HG03565 (cell line): ENCODE data around the gene RAD17.
"Not testable (repeated sequence)": the region's sequence is repeated elsewhere in the genome, so short reads cannot be mapped to it uniquely, and the experiment has no call there.

Experiments used
- ATAC-seq: cut with Tn5 transposase; IDR thresholded peaks from one replicate; pipeline ENCODE4 v1.9.1; 2021; ENCODE audit warnings: mild to moderate bottlenecking, moderate library complexity; ENCODE audit not compliant: unreplicated experiment

The RAD17 gene

GRCh38 chr5:69372394-69372793 is 2.8 kb downstream of the RAD17 start:
- no peak for ATAC-seq

GRCh38 chr5:69374911-69375446 is 5.4 kb downstream of the RAD17 start:
- peak; percentile 59 for ATAC-seq

- no peak for ATAC-seq
These were observed 8.8 kb downstream of the RAD17 start for GRCh38 chr5:69378376-69378775.

DNA sequence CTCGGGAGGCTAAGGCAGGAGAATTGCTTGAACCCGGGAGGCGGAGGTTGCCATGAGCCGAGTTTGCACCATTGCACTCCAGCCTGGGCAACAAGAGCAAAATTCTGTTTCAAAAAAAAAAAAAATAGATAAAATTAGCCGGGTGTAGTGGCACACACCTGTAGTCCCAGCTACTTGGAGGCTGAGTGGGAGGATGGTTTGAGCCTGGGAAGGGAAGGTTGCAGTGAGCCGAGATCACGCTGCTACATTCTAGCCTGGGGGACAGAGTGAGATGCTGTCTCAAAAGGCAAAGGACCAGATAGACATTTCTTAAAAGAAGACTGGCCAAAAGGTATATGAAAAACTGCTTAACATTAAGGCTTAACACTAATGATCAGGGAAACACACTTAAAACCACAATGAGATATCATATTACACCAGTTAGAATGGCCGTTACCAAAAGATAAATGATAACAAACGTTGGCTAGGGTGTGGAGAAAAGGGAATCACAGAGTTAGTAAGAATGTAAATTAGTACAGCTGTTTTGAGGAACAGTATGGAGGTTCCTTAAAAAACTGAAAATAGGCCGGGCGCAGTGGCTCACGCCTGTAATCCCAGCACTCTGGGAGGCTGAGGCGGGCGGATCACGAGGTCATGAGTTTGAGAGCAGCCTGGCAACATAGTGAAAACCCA is 35.2 kb downstream of the RAD17 start:
- no peak for ATAC-seq

DNA sequence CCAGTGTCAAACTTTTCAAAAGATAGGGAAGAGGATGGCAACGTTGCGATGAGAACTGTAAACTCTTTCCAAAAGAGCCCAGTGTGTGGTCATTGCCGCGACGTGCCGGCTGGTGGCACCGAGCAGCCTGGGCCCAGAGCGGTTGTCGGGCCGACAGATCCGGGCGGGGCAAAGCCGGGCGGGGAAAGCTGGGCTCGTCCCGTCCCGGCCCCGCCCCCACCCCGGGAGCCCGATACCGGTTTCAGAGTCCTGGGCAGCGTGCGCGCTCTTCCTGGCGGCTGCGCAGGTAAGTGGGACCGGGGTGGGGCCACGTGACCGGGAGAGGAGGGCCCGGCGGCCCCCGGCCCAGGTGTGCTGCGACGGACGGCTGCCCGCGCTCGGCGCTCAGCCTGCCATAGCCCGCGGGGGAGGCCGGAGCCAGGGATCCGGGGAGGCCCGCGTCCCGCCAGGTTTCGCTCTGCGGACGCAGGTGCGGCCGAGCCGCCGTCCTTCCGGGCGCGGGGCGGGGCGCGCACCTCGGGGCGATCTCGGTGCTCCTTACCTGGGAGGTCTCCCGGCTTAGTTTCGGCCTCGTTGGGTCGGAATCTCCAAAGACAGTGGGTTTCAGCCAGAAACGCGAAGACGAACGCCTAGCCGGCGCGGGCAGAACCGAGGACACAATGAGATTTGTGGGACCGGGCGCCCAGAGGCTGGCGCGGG is 45.4 kb downstream of the RAD17 start, which contains the start of gene MARVELD2:
Gene MARVELD2 (plus strand): TSS at position 232 of the 699 bp plus-strand sequence. CDS start 4,270 bp downstream, outside the sequence.
- ATAC-seq: peak; percentile 57

- no peak for ATAC-seq
These were observed 46.0 kb downstream of the RAD17 start for GRCh38 chr5:69415584-69415958.

GRCh38 chr5:69416180-69416579 is 46.6 kb downstream of the RAD17 start:
- ATAC-seq: no peak

DNA sequence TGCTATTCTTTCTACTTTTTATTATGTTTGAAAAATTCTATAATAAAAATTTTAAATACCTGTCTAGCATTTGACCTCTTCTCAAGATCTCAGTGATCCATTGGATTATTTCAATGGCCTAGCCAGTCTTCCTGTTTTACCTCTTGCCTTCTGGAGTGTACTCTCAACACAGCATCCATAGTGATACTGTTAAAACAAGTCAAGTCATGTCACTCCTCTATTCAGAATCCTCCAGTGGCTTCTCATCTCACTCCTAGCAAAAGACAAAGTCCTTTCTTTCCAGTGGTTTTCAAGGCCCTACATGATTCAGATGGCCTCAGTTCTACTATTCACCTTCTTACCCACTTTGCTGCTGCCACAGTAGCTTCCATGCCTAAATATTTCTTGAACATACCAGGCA is 47.1 kb downstream of the RAD17 start:
- no peak for ATAC-seq

- ATAC-seq: no peak
These were observed 48.9 kb downstream of the RAD17 start for GRCh38 chr5:69418554-69418953.

GRCh38 chr5:69431424-69432303 is 62.0 kb downstream of the RAD17 start:
- ATAC-seq: no peak

DNA sequence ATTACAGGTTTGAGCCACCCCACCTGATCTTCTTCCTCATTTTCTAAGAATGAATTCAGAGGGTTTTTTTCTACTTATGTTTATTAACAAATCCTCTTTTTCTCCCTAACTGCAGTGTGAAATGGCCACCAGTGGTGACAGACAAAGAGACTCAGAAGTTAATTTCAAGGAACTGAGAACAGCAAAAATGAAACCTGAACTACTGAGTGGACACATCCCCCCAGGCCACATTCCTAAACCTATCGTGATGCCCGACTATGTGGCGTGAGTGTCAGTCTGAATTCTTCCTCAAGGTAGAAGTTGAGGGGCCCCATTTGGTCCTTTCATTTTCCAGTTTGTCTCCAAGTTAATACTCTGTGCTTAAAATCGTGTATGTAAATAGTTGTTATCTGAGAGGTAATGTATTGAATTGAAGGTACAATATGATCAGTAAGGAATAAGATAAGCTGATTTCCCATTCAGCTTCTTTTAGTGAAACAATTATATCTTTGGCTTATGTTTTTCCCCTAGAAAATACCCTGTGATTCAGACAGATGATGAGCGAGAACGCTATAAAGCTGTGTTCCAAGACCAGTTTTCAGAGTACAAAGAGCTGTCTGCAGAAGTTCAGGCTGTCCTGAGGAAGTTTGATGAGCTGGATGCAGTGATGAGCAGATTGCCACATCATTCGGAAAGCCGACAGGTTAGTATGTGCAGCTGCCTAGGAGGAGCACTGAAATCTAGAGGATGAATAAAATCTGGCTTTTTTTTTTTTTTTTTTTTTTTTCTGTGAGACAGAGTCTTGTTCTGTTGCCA is 63.0 kb downstream of the RAD17 start:
- ATAC-seq: peak; percentile 61

- ATAC-seq: not testable (repeated sequence)
These were observed 65.8 kb downstream of the RAD17 start for GRCh38 chr5:69435276-69435884.

DNA sequence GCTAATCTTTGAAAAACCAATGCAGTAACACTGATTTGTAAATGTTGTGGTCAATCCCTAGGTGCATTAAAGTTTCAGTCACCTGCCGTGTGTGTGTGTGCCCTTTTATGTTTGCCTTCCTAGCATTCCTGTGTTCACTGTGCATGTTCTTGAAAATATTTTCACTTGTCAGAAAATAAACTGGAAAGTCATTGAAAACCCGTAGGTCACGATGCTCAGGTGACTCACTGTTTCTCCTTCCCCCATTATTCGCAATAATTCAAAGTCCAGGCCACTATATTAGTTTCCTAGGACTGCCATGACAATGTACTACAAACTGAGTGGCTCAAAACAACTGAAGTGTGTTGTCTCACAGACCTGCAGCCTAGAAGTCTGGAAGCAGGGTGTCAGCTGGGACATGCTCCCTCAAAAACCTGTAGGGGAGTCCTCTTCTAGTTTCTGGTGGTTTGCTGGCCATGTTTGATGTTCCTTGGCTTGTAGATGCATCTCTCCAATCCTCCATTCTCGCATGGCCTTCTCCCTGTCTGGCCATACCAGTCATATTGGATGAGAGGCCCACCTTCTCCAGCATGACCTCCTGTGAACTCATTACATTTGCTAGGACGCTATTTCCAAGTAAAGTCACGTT is 74.6 kb downstream of the RAD17 start:
- no peak for ATAC-seq

DNA sequence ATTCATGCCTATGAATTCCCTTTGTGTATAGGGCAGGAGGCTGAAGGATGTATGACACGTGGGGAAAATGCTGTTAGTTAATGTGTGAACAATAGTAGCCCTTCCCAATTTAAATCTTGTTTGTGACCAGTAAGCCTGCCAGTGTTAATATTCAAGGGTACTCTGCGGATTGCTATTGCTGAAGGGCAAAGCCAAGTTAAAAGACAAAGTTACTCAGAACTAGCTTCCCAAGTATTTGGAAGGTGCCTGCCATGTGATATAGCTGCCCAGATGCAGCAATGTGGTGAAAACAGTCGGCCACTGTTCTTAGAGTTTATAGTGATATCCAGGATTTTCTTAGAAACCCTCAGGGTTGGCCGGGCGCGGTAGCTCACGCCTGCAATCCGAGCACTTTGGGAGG is 79.9 kb downstream of the RAD17 start:
- ATAC-seq: no peak

DNA sequence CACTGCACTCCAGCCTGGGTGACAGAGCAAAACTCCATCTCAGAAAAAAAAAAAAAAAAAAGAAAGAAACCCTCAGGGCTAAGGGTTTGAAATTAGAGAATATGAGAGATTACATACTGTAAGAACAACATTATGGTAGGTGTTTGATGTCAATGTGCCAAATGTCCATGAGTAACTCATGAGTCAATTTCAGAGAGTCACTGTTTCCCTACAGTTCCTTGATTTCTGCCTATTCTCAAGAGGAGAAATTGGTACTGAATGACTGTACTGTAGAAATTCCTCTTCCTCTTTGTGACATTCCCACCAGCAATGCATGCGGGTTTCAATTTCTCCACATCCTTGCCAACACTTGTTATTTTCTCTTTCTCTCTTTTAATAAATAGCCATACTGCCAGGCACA is 80.5 kb downstream of the RAD17 start:
- ATAC-seq: no peak

- not testable (repeated sequence) for ATAC-seq
These were observed 80.9 kb downstream of the RAD17 start for GRCh38 chr5:69450527-69450926.

GRCh38 chr5:69451941-69452647 is 82.5 kb downstream of the RAD17 start:
- ATAC-seq: no peak

- not testable (repeated sequence) for ATAC-seq
These were observed 83.9 kb downstream of the RAD17 start for GRCh38 chr5:69453487-69453886.
